ENCODE results near the gene NBPF3.
"Not testable (repeated sequence)": the region's sequence is repeated elsewhere in the genome, so short reads cannot be mapped to it uniquely, and the experiment has no call there.

The NBPF3 gene

DNA sequence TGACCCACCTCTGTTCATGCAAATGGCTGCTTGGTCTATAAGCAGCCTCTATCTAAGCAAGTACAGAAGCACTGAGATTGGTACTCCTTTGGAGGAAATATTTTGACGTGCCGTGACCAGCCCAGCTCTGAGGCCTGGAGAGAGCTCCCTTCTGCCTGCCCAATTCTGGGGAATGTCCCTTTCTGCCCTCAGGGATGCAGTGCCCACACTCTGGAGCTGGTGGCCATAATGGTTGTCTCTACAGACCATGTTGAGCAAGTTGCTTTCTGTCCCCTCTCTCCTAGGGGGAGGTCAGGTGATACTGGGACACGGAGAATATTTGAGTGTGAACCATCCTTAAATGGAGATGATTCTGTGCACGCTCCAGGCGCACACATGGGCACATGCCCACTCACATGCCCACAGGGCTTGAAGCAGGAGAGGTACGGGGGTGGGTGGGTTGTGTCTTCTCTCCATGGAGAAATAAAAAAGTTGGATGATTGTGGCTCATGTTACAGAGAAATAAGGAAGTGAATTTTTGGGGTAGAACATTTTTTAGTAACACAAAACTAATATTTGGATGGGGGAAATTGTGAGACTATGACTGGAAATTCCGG, 55.4 kb downstream of the NBPF3 start:
- no peak for DNase-seq

GRCh38 chr1:21496063-21496462, 56.1 kb downstream of the NBPF3 start:
- DNase-seq: no peak

- no peak for DNase-seq
These were observed 56.9 kb downstream of the NBPF3 start for GRCh38 chr1:21496886-21497285.

- DNase-seq: no peak
These were observed 57.6 kb downstream of the NBPF3 start for GRCh38 chr1:21497466-21498061.

DNA sequence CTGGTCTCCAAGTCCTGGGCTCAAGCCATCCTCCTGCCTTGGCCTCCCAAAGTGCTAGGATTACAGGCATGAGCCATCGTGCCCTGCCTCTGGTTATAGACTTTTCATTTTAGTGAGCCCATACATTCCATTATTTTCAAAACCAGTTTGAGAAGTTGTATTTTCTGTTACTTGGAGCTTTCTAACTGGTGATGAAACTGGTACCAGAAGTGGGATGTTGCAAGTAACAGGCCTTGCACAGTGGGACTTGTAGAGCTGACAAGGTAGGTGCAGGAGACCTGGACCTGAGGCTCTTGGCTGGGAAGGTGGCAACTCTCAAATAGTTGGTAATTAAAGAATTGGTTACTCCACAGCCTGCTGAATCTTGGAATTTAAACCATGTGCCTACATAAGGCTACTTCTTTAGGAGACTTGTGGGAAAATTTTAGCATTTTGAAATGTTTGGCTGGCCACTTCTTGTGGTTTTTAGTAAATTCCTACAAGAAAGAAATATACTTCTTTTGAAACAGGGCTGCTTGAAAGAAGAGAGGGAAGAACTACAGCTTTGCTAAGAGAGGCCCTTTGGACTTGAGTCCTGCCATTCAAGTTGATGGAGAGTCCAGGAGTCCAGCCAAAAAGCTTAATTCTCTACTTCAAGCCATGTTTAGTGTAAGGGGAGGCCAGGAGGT, 59.5 kb downstream of the NBPF3 start:
- no peak for DNase-seq

- DNase-seq: no peak
These were observed 63.9 kb downstream of the NBPF3 start for GRCh38 chr1:21503706-21504377.

DNA sequence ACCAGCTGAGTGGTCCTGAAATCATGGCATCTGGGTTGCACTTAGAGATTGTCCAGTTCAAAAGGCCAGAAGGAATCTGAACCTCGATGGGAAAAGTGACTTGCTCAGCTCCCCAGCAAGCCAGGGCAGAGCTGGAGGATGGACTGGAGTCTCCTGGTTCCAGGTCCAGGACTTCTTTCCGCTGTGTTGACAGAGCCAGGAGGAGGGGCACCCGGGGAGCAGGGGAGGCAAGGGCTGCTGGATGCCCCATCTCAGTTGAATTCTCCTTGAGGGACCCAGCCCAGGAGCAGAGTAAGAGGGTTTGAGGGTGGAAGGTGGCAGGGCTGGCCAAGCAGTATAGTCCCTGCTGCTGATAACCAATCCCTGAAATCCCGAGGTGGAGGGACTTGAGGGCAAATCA, 66.9 kb downstream of the NBPF3 start:
- no peak for DNase-seq

- DNase-seq: no peak
These were observed 67.8 kb downstream of the NBPF3 start for GRCh38 chr1:21507511-21508270.

GRCh38 chr1:21508580-21509350, 68.8 kb downstream of the NBPF3 start:
- DNase-seq: peak; percentile 48

GRCh38 chr1:21509351-21510112, 69.6 kb downstream of the NBPF3 start, which contains the start of gene ALPL:
ALPL (plus strand) TSS chr1:21509423; CDS start chr1:21554082, 44,659 bp downstream.
- no peak for DNase-seq

DNA sequence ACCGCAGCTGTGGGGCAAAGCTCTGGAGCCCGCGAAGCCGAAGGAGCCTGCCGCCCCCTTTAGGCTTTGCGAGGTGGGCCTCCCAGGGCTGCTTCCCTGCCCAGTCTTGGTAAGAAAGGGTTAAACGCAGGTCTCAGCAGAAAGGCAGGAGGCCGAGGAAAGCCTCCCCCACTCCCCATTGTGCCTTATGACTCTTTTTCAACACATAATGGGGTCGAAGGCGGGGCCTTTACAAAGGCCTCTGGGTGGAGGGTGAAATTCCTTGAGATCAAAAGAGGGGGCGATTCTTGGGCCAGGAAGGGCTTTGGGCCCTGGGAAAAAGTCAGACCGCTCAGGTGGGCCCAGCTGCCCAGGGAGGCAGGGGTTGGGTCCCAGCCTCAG, 70.2 kb downstream of the NBPF3 start:
- DNase-seq: no peak

DNA sequence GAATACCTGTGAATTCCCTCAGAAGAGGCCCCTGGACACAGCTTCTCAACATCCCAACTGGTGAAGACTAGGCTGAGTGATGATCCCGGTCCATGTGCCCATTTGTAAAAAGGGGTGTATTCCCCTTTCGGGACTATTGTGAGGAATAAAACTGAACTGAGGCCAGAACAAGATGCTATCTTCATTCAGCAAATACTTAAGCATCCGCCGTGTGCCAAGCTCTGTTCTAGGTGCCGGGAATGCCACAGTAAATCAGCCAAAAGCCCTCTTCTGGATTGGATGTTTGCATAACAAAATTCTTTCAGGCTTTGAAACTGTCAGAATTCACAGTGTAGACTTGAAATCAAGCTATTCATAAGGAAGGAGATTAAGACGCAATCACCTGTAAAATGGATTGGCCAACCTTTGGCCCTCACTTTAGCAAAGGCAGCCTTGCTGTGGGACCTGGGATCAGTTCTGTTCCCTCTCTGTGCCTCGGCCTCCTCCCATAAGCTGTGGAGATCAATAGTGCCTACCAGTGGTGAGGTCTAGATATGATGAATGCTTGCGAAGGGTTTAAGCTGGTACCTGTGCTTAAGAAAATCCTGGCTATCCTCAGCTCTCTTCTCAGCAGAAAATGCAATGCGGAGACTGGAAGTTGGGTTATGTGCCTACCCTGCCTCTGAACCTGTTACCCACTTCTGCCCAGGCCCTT, 71.1 kb downstream of the NBPF3 start:
- no peak for DNase-seq

- no peak for DNase-seq
These were observed 71.9 kb downstream of the NBPF3 start for GRCh38 chr1:21511579-21512522.

DNA sequence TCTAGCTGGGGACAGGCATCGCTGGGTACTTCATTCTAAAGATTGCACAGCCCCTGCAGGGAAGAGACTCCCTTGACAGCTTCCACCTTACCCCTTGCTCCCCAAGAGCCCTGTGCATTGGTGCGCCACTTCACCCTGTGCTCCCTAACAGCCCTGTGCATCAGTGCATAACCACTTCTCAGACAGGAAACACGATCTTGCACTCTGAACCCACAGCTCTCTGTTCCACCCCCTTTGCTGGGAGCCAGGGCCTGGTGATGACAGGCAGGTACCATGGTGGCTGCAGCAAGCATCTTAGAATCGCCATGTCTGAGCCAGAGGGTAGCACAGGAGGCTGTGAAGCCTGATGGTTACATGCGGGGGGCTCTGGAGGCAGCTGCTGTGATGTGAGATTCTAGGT, 74.3 kb downstream of the NBPF3 start:
- no peak for DNase-seq

GRCh38 chr1:21517161-21517589, 77.2 kb downstream of the NBPF3 start:
- DNase-seq: no peak

- DNase-seq: no peak
These were observed 77.9 kb downstream of the NBPF3 start for GRCh38 chr1:21517660-21518480.

DNA sequence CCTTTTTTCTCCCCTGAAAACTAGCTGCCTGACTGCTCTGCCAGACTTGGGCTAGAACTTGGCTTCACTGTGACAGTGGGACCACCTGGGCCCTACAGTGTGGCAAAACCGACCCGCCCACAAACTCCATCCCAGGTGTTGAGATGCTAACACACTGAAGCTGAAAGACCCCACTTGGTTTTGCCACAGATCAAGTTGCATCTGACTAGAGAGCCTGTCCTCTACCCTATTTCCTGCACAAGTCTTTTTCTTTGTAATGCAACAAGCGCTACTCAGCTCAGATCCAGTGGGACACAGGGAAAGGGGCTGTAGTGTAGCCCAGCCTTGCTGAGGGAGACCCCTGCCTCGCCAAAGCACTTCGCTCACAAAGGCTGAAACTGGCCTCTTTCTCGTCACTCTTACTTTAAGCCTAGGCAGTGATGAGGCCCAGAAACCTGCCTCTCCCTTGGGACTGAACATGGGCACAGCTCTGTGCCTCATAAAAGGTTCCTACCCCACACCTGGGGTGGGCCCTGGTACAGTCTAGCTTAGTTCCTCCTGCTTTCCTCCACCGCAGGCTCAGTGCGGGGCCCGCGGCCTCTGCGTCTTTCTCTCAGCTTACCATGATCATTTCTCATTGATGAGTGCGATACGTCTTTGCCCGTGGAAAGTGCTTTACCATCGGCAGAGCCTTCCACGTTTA, 79.0 kb downstream of the NBPF3 start:
- no peak for DNase-seq

DNA sequence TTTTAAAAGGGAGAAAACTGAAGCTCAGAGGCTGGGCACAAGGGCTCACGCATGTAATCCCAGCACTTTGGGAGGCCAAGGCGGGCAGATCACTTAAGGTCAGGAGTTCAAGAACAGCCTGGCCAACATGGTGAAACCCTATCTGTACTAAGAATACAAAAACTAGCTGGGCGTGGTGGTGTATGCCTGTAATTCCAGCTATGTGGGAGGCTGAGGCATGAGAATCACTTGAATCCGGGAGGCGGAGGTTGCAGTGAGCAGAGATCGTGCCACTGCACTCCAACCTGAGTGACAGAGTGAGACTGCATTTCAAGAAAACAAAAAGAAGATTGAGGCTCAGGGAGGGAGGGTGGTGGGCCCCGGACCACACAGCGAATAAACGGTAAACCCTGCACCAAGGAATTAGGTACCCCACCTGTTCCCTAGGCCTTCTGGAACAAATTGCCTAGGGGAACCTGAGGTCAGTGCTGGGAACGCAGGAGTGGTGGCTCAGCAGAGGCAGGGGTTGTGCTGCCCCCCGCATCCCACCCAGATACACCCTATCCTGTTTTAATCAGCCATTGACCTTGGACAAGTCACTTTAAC, 79.6 kb downstream of the NBPF3 start:
- DNase-seq: not testable (repeated sequence)
